GM12891 (cell line): Measurements from ENCODE around the gene ZNF91.

Experiments
- PAX5 ChIP-seq: IDR thresholded peaks from 2 replicates; pipeline ENCODE4 v1.6.1; 2011; ENCODE audit warnings: low read length, moderate library complexity, mild to moderate bottlenecking; ENCODE audit not compliant: insufficient read depth, severe bottlenecking
- POLR2A ChIP-seq: IDR thresholded peaks from 2 replicates; pipeline ENCODE4 v1.6.1; 2011; ENCODE audit warnings: low read depth, low read length, control low read depth
- POLR2AphosphoS5 ChIP-seq: IDR thresholded peaks from 2 replicates; pipeline ENCODE4 v1.6.1; 2011; ENCODE audit warnings: low read depth, low read length, control low read depth
- POU2F2 ChIP-seq: IDR thresholded peaks from 2 replicates; pipeline ENCODE4 v1.6.1; 2011; ENCODE audit warnings: low read depth, mild to moderate bottlenecking, control low read depth, low read length, moderate library complexity
- SPI1 ChIP-seq: IDR thresholded peaks from 2 replicates; pipeline ENCODE4 v1.6.1; 2011; ENCODE audit warnings: low read depth, low read length, control low read depth
- TAF1 ChIP-seq: IDR thresholded peaks from 2 replicates; pipeline ENCODE4 v1.6.1; 2011; ENCODE audit warnings: low read depth, low read length, control low read depth

GRCh38 chr19:23401086-23401610 lies 5.9 kb upstream of the ZNF91 start:
- no peak for TF ChIP-seq POLR2A
- no peak for TF ChIP-seq TAF1
- no peak for TF ChIP-seq POLR2AphosphoS5
- no peak for TF ChIP-seq SPI1
- no peak for TF ChIP-seq PAX5
- no peak for TF ChIP-seq POU2F2
